ENCODE measurements around the gene SH3BP4. TPM values are rescaled to one million over a fixed set of nuclear protein-coding genes. Genes with fewer than 3 reads are reported as not detected.

SH3BP4 gene
- total and polyA plus RNA-seq, 2 experiments from 2014 or later, result 59.3 to 100 TPM

- H3K79me2 ChIP-seq (ENCODE audit: insufficient read depth), result peaks cover 93% of the 10 kb centered on the region
- no peak overlapping the region for H3K4me3 ChIP-seq
- WGBS, 2 experiments (ENCODE audit: low coverage in 1 of 2, low lambda C conversion rate in 2 of 2, missing lambda C conversion rate in 2 of 2), result 96 to 97% methylated on average over 43 to 45 of the region's 49 CpGs
- no peak overlapping the region for H2AFZ ChIP-seq
- no peaks in the 10 kb centered on the region for H4K20me1 ChIP-seq (ENCODE audit: insufficient read depth)
- no peak overlapping the region for H3K9ac ChIP-seq
- no peak overlapping the region for H3K27ac ChIP-seq
- peaks cover 46% of the 10 kb centered on the region for H3K36me3 ChIP-seq (ENCODE audit: low read depth)
- H3K4me2 ChIP-seq (ENCODE audit: unreplicated experiment), result no peak overlapping the region
- no peaks in the 10 kb centered on the region for H3K4me1 ChIP-seq (ENCODE audit: insufficient read depth)
- no peaks in the 10 kb centered on the region for H3K9me3 ChIP-seq (ENCODE audit: low read depth)
- no peak for TF ChIP-seq EZH2phosphoT487 (IDR thresholded peaks at IDR 0.05; ENCODE audit: insufficient read depth, low read depth)
- no peak for TF ChIP-seq EZH2 (IDR thresholded peaks at IDR 0.05; ENCODE audit: insufficient read depth, poor library complexity, severe bottlenecking)
- H3K9me2 ChIP-seq (ENCODE audit: insufficient read depth), result no peaks in the 10 kb centered on the region
- H3F3A ChIP-seq (ENCODE audit: insufficient read depth), result peaks cover 20% of the 10 kb centered on the region; the same call in 1 of the 2 replicates
- DNase-seq, result no peak
- H3K27me3 ChIP-seq (replicated peaks; ENCODE audit: insufficient read depth), result no peaks in the 10 kb centered on the region
- in situ Hi-C loops (cut with MboI), result no loop called here
Measured at GRCh38 chr2:235042576-235043515, 91.0 kb downstream of the SH3BP4 start.

GRCh38 chr2:235043762-235044500 lies 92.1 kb downstream of the SH3BP4 start:
- Histone ChIP-seq H3K9ac (no peak overlapping the region), H4K20me1 (ENCODE audit: insufficient read depth) (no peaks in the 10 kb centered on the region), H3K4me3 (no peak overlapping the region), H3F3A (ENCODE audit: insufficient read depth) (0 out of 2 replicates have a peak, but pooled peaks cover 13% of the 10 kb centered on the region), H3K27ac (no peak overlapping the region), H2AFZ (no peak overlapping the region), H3K4me2 (ENCODE audit: unreplicated experiment) (no peak overlapping the region), H3K79me2 (ENCODE audit: insufficient read depth) (peaks cover 96% of the 10 kb centered on the region), H3K9me3 (ENCODE audit: low read depth) (no peaks in the 10 kb centered on the region), H3K36me3 (ENCODE audit: low read depth) (peaks cover 40% of the 10 kb centered on the region; the same call in 1 of the 2 replicates), H3K9me2 (ENCODE audit: insufficient read depth) (no peaks in the 10 kb centered on the region), H3K4me1 (ENCODE audit: insufficient read depth) (peaks cover 5% of the 10 kb centered on the region; the same call in 1 of the 2 replicates), H3K27me3 (replicated peaks; ENCODE audit: insufficient read depth) (no peaks in the 10 kb centered on the region)
- in situ Hi-C loops (cut with MboI), result no loop called here
- WGBS, 2 experiments (ENCODE audit: low coverage in 1 of 2, low lambda C conversion rate in 2 of 2, missing lambda C conversion rate in 2 of 2), result 94 to 95% methylated on average over 22 of the region's 22 CpGs
- DNase-seq, result no peak
- TF ChIP-seq EZH2phosphoT487 (IDR thresholded peaks at IDR 0.05; ENCODE audit: insufficient read depth, low read depth), result no peak
- no peak for TF ChIP-seq EZH2 (IDR thresholded peaks at IDR 0.05; ENCODE audit: insufficient read depth, poor library complexity, severe bottlenecking)

GRCh38 chr2:235044501-235045271 lies 92.9 kb downstream of the SH3BP4 start:
- no peak overlapping the region for H3K4me3 ChIP-seq

More at GRCh38 chr2:235044501-235045271, 92.9 kb downstream of the SH3BP4 start:
- no peak overlapping the region for H3K4me2 ChIP-seq (ENCODE audit: unreplicated experiment)
- DNase-seq, result no peak
- H3K27me3 ChIP-seq (replicated peaks; ENCODE audit: insufficient read depth), result no peaks in the 10 kb centered on the region
- H3K9me3 ChIP-seq (ENCODE audit: low read depth), result no peaks in the 10 kb centered on the region
- in situ Hi-C loops (cut with MboI), result no loop called here
- H3K9me2 ChIP-seq (ENCODE audit: insufficient read depth), result no peaks in the 10 kb centered on the region
- H3K9ac ChIP-seq, result no peak overlapping the region
- H3K4me1 ChIP-seq (ENCODE audit: insufficient read depth), result peaks cover 12% of the 10 kb centered on the region; the same call in 1 of the 2 replicates
- 97% methylated on average over 31 to 32 of the region's 32 CpGs for WGBS, 2 experiments (ENCODE audit: low coverage in 1 of 2, low lambda C conversion rate in 2 of 2, missing lambda C conversion rate in 2 of 2)
- no peak overlapping the region for H3K27ac ChIP-seq
- H3K79me2 ChIP-seq (ENCODE audit: insufficient read depth), result peaks cover 96% of the 10 kb centered on the region
- H4K20me1 ChIP-seq (ENCODE audit: insufficient read depth), result no peaks in the 10 kb centered on the region
- no peak for TF ChIP-seq EZH2phosphoT487 (IDR thresholded peaks at IDR 0.05; ENCODE audit: insufficient read depth, low read depth)
- TF ChIP-seq EZH2 (IDR thresholded peaks at IDR 0.05; ENCODE audit: insufficient read depth, poor library complexity, severe bottlenecking), result no peak
- H2AFZ ChIP-seq, result no peak overlapping the region
- H3K36me3 ChIP-seq (ENCODE audit: low read depth), result peaks cover 35% of the 10 kb centered on the region; the same call in 1 of the 2 replicates
- 0 out of 2 replicates have a peak, but pooled peaks cover 12% of the 10 kb centered on the region for H3F3A ChIP-seq (ENCODE audit: insufficient read depth)

Measured in GM23248 (cell line).